Endothelial cell of umbilical vein (primary cell): ENCODE data around the gene KRABD2.

ENCODE experiments used
- MYC ChIP-seq: IDR thresholded peaks from one replicate; pipeline ENCODE4 v1.6.1; 2011; ENCODE audit warnings: mild to moderate bottlenecking, low read depth, low read length
- POLR2A ChIP-seq: IDR thresholded peaks from 2 replicates; pipeline ENCODE4 v1.6.1; 2012; ENCODE audit warnings: low read depth, mild to moderate bottlenecking, control low read depth, low read length
- TF ChIP-seq, protein P1 (sequence below): IDR thresholded peaks from 2 replicates; pipeline ENCODE4 v1.6.1; 2011; ENCODE audit not compliant: insufficient read depth, insufficient read length

DNA sequence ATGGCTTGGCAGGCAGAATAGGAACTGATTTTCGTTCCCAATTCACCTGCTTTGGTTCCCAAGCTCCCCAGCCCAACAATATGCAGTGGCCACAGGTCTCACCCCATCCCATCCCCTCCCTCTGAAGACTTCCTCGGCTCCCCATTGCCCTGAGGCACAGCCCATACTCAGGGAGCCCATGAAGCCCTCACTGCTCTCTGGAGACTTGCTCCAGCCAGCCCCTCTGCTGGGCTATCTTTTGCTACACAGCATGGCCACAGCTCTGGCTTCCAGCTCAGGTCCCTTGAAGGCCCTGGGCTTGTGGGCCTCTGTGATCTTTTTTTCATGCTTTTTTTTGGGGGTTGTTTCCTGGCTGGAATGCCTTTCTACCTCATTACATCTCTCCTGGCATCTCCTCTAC, 29.7 kb upstream of the KRABD2 start:
- TF ChIP-seq MYC (no peak), POLR2A (no peak)
- TF ChIP-seq, protein P1, sequence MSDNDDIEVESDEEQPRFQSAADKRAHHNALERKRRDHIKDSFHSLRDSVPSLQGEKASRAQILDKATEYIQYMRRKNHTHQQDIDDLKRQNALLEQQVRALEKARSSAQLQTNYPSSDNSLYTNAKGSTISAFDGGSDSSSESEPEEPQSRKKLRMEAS: no peak
